IMR-90 (cell line): ENCODE results near the gene GRID2IP. TPM values are rescaled to one million over a fixed set of nuclear protein-coding genes. Genes with fewer than 3 reads are reported as not detected.

Experiments used
- ATAC-seq: fragments of 200-7000 bp; cut with Tn5 transposase; 2 replicates; pipeline ENCODE4 v1.9.1; 2020; ENCODE audit warnings: low read depth, mild to moderate bottlenecking, moderate library complexity
- BruUV-seq: library from RNA; stranded (reverse); fragments of 400-500 nt; replicated peaks from 2 replicates; lab custom pipeline; 2021; lab: Mats Ljungman, UMichigan
- CTCF ChIA-PET: fragments of 300-600 bp; formaldehyde crosslinking; extraction: SDS; loops from one replicate; lab custom pipeline; 2021; ENCODE audit warnings: antibody characterized with exemption; lab: Yijun Ruan, JAX
- POLR2A ChIA-PET: fragments of 300-600 bp; sonication (Branson Sonifier 250); formaldehyde crosslinking; loops from one replicate; lab custom pipeline; 2022; ENCODE audit warnings: antibody characterized with exemption; ENCODE audit not compliant: unreplicated experiment; lab: Charles Lee
- DNase-seq: peaks from one replicate; pipeline ENCODE4 v3.0.0; 2013
- H2AFZ ChIP-seq: replicated peaks from 2 replicates; pipeline ENCODE3; 2013; ENCODE audit warnings: low read length, mild to moderate bottlenecking; ENCODE audit not compliant: poor library complexity
- H2AK5ac ChIP-seq: 2 replicates; pipeline ENCODE4 v1.6.1; 2013; ENCODE audit warnings: low read depth, low read length, inconsistent platforms
- H2AK9ac ChIP-seq: replicated peaks from 2 replicates; pipeline ENCODE3; 2013; ENCODE audit warnings: mild to moderate bottlenecking, low read depth, low read length, moderate library complexity; ENCODE audit not compliant: poor library complexity
- H2BK120ac ChIP-seq: 2 replicates; pipeline ENCODE4 v1.6.1; 2013; ENCODE audit warnings: low read depth, low read length, inconsistent platforms
- H2BK15ac ChIP-seq: 3 replicates; pipeline ENCODE4 v1.6.1; 2013; ENCODE audit warnings: low read depth, low read length, inconsistent platforms
- H2BK20ac ChIP-seq: 2 replicates; pipeline ENCODE4 v1.6.1; 2013; ENCODE audit warnings: low read depth, mild to moderate bottlenecking, inconsistent platforms, low read length, moderate library complexity
- H2BK5ac ChIP-seq: 2 replicates; pipeline ENCODE4 v1.6.1; 2013; ENCODE audit warnings: mild to moderate bottlenecking, low read depth, low read length, inconsistent platforms; ENCODE audit not compliant: poor library complexity, severe bottlenecking
- H3K14ac ChIP-seq: replicated peaks from 2 replicates; pipeline ENCODE4 v1.6.1; 2013; ENCODE audit warnings: low read depth, low read length, inconsistent platforms
- H3K18ac ChIP-seq: 2 replicates; pipeline ENCODE4 v1.6.1; 2013; ENCODE audit warnings: low read depth, low read length, control low read depth
- H3K23ac ChIP-seq: 2 replicates; pipeline ENCODE4 v1.6.1; 2013; ENCODE audit warnings: low read depth, low read length, inconsistent platforms
- H3K27ac ChIP-seq: 2 replicates; pipeline ENCODE4 v1.5.1; 2013; ENCODE audit warnings: mild to moderate bottlenecking, control low read depth, low read length; ENCODE audit not compliant: insufficient read depth
- H3K27me3 ChIP-seq: 2 replicates; pipeline ENCODE4 v1.6.1; 2013; ENCODE audit warnings: low read length; ENCODE audit not compliant: control insufficient read depth, insufficient read depth
- H3K36me3 ChIP-seq: 2 replicates; pipeline ENCODE4 v1.6.1; 2013; ENCODE audit warnings: low read length, mixed read lengths; ENCODE audit not compliant: control insufficient read depth, insufficient read depth
- H3K4ac ChIP-seq: 2 replicates; pipeline ENCODE4 v1.6.1; 2013; ENCODE audit warnings: low read depth, low read length, inconsistent platforms
- H3K4me1 ChIP-seq: 2 replicates; pipeline ENCODE4 v1.6.1; 2013; ENCODE audit warnings: low read length, mixed read lengths; ENCODE audit not compliant: control insufficient read depth, insufficient read depth
- H3K4me2 ChIP-seq: 2 replicates; pipeline ENCODE4 v1.6.1; 2013; ENCODE audit warnings: low read depth, mild to moderate bottlenecking, control low read depth, low read length, moderate library complexity
- H3K4me3 ChIP-seq: 2 replicates; pipeline ENCODE4 v1.5.1; 2013; ENCODE audit warnings: low read depth, mild to moderate bottlenecking, control low read depth, low read length, moderate library complexity; ENCODE audit not compliant: insufficient read depth
- H3K56ac ChIP-seq: 2 replicates; pipeline ENCODE4 v1.6.1; 2013; ENCODE audit warnings: low read length, inconsistent platforms; ENCODE audit not compliant: insufficient read depth; ENCODE audit errors: extremely low read depth
- H3K79me1 ChIP-seq, 2 experiments: 2 replicates each; pipeline ENCODE4 v1.6.1; 2013; ENCODE audit warnings: low read length in 2 of 2, inconsistent platforms in 1 of 2, low read depth in 1 of 2
- H3K9ac ChIP-seq: 2 replicates; pipeline ENCODE4 v1.6.1; 2013; ENCODE audit warnings: low read depth, low read length, control low read depth
- H3K9me1 ChIP-seq: 2 replicates; pipeline ENCODE4 v1.6.1; 2013; ENCODE audit warnings: low read length, inconsistent platforms; ENCODE audit not compliant: insufficient read depth
- H3K9me3 ChIP-seq: 2 replicates; pipeline ENCODE4 v1.6.1; 2013; ENCODE audit warnings: low read length; ENCODE audit not compliant: control insufficient read depth, insufficient read depth
- H4K20me1 ChIP-seq: 2 replicates; pipeline ENCODE4 v1.6.1; 2013; ENCODE audit warnings: low read length, inconsistent platforms; ENCODE audit not compliant: insufficient read depth
- H4K5ac ChIP-seq: 2 replicates; pipeline ENCODE4 v1.6.1; 2013; ENCODE audit warnings: mild to moderate bottlenecking, low read depth, low read length, control low read depth
- H4K8ac ChIP-seq, 2 experiments: 2 replicates each; pipeline ENCODE4 v1.6.1; 2013; ENCODE audit warnings: low read depth in 2 of 2, low read length in 2 of 2, control low read depth in 1 of 2, inconsistent platforms in 1 of 2
- H4K91ac ChIP-seq: 2 replicates; pipeline ENCODE4 v1.6.1; 2013; ENCODE audit warnings: low read depth, low read length, inconsistent platforms; ENCODE audit not compliant: insufficient read depth
- BHLHE40 ChIP-seq: fragments of 150-350 bp; IDR thresholded peaks from 2 replicates; pipeline ENCODE4 v1.6.1; 2016; ENCODE audit warnings: mild to moderate bottlenecking, low read depth, low read length
- CEBPB ChIP-seq: IDR thresholded peaks from 2 replicates; pipeline ENCODE4 v1.6.1; 2012; ENCODE audit warnings: low read depth, low read length, improper control_type of control experiment
- CHD1 ChIP-seq: IDR thresholded peaks from 2 replicates; pipeline ENCODE4 v1.6.1; 2012; ENCODE audit warnings: low read depth, low read length, improper control_type of control experiment
- CTCF ChIP-seq: conservative IDR thresholded peaks from 2 replicates; pipeline ENCODE4 v1.5.1; 2012; ENCODE audit warnings: mild to moderate bottlenecking, low read depth, low read length, improper control_type of control experiment
- ELK1 ChIP-seq: fragments of 150-350 bp; IDR thresholded peaks from 2 replicates; pipeline ENCODE4 v1.6.1; 2016; ENCODE audit warnings: low read depth, mild to moderate bottlenecking, low read length, moderate library complexity, borderline replicate concordance
- FOS ChIP-seq: fragments of 150-350 bp; IDR thresholded peaks from 2 replicates; pipeline ENCODE4 v1.6.1; 2016; ENCODE audit warnings: low read depth, low read length
- MAFK ChIP-seq: IDR thresholded peaks from 2 replicates; pipeline ENCODE4 v1.6.1; 2012; ENCODE audit warnings: low read depth, low read length, improper control_type of control experiment
- MAZ ChIP-seq: IDR thresholded peaks from 2 replicates; pipeline ENCODE4 v1.6.1; 2012; ENCODE audit warnings: low read depth, mild to moderate bottlenecking, low read length, improper control_type of control experiment, moderate library complexity, borderline replicate concordance
- MXI1 ChIP-seq: IDR thresholded peaks from 2 replicates; pipeline ENCODE4 v1.6.1; 2012; ENCODE audit warnings: low read depth, mild to moderate bottlenecking, low read length, moderate library complexity, borderline replicate concordance
- NFE2L2 ChIP-seq: fragments of 150-350 bp; IDR thresholded peaks from 2 replicates; pipeline ENCODE4 v1.6.1; 2016; ENCODE audit warnings: low read depth, mild to moderate bottlenecking, low read length
- POLR2A ChIP-seq: IDR thresholded peaks from 2 replicates; pipeline ENCODE4 v1.6.1; 2012; ENCODE audit warnings: mild to moderate bottlenecking, low read depth, low read length
- RAD21 ChIP-seq: IDR thresholded peaks from 2 replicates; pipeline ENCODE4 v1.6.1; 2012; ENCODE audit warnings: low read length, improper control_type of control experiment
- RCOR1 ChIP-seq: IDR thresholded peaks from 2 replicates; pipeline ENCODE4 v1.6.1; 2012; ENCODE audit warnings: mild to moderate bottlenecking, low read length, improper control_type of control experiment; ENCODE audit not compliant: insufficient replicate concordance
- RFX5 ChIP-seq: IDR thresholded peaks from 2 replicates; pipeline ENCODE4 v1.8.0; 2012; ENCODE audit warnings: low read depth, mild to moderate bottlenecking, low read length, moderate library complexity
- SMC3 ChIP-seq: fragments of 150-350 bp; IDR thresholded peaks from 2 replicates; pipeline ENCODE4 v1.6.1; 2016; ENCODE audit warnings: low read depth, mild to moderate bottlenecking, antibody characterized with exemption, low read length, moderate library complexity
- USF2 ChIP-seq: fragments of 150-350 bp; IDR thresholded peaks from 2 replicates; pipeline ENCODE4 v1.6.1; 2017; ENCODE audit warnings: mild to moderate bottlenecking, antibody characterized with exemption, low read length, low read depth
- WGBS, 2 experiments: methylation state at CpG; one replicate each; pipeline versions ENCODE4 v1.1.5 to v1.1.7; 2013; ENCODE audit warnings: missing lambda C conversion rate in 2 of 2; ENCODE audit not compliant: insufficient read length in 1 of 2; ENCODE audit errors: extremely low coverage in 2 of 2; 5-methylcytosine and 5-hydroxymethylcytosine counted together
- dilution Hi-C: fragments of 300-500 bp; cut with HindIII; formaldehyde crosslinking; loops from one replicate; pipeline ENCODE4 v1.14.3; 2018; ENCODE audit warnings: low sequenced_read_pairs; ENCODE audit not compliant: unreplicated experiment
- in situ Hi-C: fragments of 300-500 bp; cut with MboI; formaldehyde crosslinking; loops from 3 replicates; pipeline ENCODE4 v1.14.3; 2019; ENCODE audit warnings: low sequenced_read_pairs, inconsistent platforms, mixed read lengths
- intact Hi-C: fragments of 100-400 bp; cut with micrococcal nuclease; formaldehyde crosslinking; loops from 2 replicates; pipeline ENCODE4 v1.10.0; 2022
- polyA plus RNA-seq, 3 experiments: library from polyadenylated mRNA; depleted of rRNA; stranded (reverse); fragments of >200 nt; gene quantifications; 2 replicates each; pipeline ENCODE4 v1.2.3, GENCODE V29; 2012; ENCODE audit warnings: low replicate concordance in 1 of 3
- total RNA-seq: library from RNA; depleted of rRNA; stranded (reverse); fragments of >200 nt; gene quantifications from 2 replicates; pipeline ENCODE4 v1.2.3, GENCODE V29; 2012

The GRID2IP gene
- total and polyA plus RNA-seq, 2 of the 4 experiments (the other 2 are of a cell fraction): not detected

- Histone ChIP-seq H4K5ac (no peak overlapping the region), H2BK15ac (no peak overlapping the region), H3K4ac (no peak overlapping the region), H3K9ac (no peak overlapping the region), H4K91ac (no peak overlapping the region), H3K4me1 (no peaks in the 10 kb centered on the region), H3K27ac (no peak overlapping the region), H3K27me3 (peaks cover 4% of the 10 kb centered on the region; the same call in 1 of the 2 replicates), H3K36me3 (no peaks in the 10 kb centered on the region), H3K56ac (no peak overlapping the region), H2AK9ac (no peak overlapping the region), H3K23ac (no peak overlapping the region), H3K9me3 (no peaks in the 10 kb centered on the region), H2AFZ (no peak overlapping the region), H3K14ac (no peak overlapping the region), H2AK5ac (no peak overlapping the region), H3K79me1 (no peaks in the 10 kb centered on the region), H3K9me1 (no peaks in the 10 kb centered on the region), H2BK20ac (no peak overlapping the region), H2BK5ac (no peak overlapping the region), H3K4me2 (no peak overlapping the region), H4K8ac (no peak overlapping the region), H4K20me1 (no peaks in the 10 kb centered on the region), H3K4me3 (no peak overlapping the region), H3K18ac (no peak overlapping the region), H2BK120ac (no peak overlapping the region)
- no TSS peak for BruUV-seq
- ChIA-PET POLR2A (interaction anchor here (0.7 kb wide), 1 partner anchor 9 kb away, joined by 19 read pairs; no protein-coding TSS in a partner anchor), CTCF (no interaction called here)
- 82% methylated on average over 4 of the region's 7 CpGs; no CpG with 5 or more reads in 1 of the 2 experiments for WGBS, 2 experiments
- DNase-seq (no peak), ATAC-seq (no peak)
- no peak for TF ChIP-seq FOS
- no peak for TF ChIP-seq RFX5
- TF ChIP-seq RCOR1: no peak
- no peak for TF ChIP-seq MXI1
- TF ChIP-seq SMC3: no peak
- no peak for TF ChIP-seq RAD21
- no peak for TF ChIP-seq USF2
- TF ChIP-seq POLR2A: no peak
- TF ChIP-seq CTCF: no peak
- TF ChIP-seq CEBPB: no peak
- no peak for TF ChIP-seq MAZ
- TF ChIP-seq ELK1: no peak
- TF ChIP-seq CHD1: no peak
- TF ChIP-seq MAFK: no peak
- TF ChIP-seq BHLHE40: no peak
- TF ChIP-seq NFE2L2: no peak
- intact Hi-C loops (no loop called here), in situ Hi-C loops (no loop called here), dilution Hi-C loops (no loop called here)
Measured at GRCh38 chr7:6553448-6554044, 2.3 kb upstream of the GRID2IP start.
